NCI-H1105 treated with DMSO at 0.1 percent for 48 hours (cell line): ENCODE results near the gene CDKN2AIP.
"Not testable (repeated sequence)": the region's sequence is repeated elsewhere in the genome, so short reads cannot be mapped to it uniquely, and the experiment has no call there.

Experiments used
- DNase-seq: peaks from one replicate; lab custom pipeline; 2025; lab: John Stamatoyannopoulos, UW

The CDKN2AIP gene

DNA sequence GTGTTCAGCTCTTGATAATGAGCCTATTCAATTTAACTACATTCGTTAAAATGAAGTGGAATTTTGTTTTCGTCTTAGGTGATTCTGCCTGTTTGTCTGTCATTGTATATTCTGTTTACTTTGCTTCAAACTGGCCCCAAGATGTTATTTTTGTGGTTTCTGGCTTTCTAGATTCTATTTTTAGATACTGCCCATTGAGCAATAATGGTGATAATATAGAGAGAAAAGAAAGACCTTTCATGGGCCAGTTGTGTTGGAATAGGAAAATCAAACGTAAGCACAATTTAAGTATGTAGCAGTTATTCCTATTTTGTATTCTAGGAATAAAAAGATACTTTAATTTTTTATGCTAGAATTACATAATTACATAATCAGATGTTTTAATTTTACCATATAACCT, 4.0 kb downstream of the CDKN2AIP start:
- DNase-seq = no peak

DNA sequence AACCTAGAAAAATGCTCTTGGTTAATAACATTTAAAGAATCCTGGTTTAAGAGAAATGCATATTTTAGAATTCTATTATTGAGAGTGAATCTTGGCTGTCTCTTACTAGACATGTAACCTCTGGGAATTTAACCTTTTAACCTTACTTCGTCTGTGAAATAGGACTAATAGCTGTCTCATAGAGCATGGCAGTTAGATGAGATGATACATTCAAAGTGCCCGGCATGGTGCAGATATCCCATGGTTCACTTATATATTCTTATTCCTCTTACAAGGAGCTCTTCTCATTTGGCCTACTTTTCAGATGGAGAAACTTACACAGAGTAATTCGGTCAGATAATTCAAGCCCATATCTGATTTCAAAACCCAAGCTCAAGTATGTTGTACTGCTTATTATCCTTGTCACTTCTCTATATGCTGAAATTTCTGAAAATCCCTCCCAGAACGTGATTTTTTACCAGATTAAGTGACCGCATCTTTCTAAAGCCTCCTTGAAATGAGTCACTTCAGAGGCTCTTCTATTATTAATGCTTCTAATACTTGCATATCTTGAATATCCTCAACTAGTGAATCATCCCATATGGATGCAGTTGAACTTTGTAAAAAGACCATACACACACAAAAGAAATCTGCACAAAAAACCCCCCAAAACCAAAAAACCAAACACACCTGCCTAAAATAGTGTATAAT, 4.9 kb downstream of the CDKN2AIP start:
- DNase-seq = no peak

DNA sequence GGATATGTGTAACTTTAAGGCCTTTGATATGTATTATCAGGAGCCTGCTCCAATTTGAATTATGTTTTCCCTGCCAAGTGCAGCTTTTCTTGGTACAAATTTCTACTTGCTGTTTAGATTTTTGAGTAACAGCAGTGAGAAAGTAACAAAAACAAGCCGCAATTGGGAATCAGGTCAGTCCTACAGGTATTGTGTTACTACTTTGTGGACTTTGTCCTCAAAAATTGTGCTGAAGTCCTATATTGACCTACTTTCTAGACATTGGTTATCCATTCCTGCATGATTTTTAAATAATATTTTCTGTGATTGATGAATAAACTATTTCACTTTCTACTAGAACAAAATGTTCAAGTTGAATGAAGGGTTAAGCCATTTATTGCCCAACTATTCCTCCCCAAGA, 5.7 kb downstream of the CDKN2AIP start:
- no peak for DNase-seq

DNA sequence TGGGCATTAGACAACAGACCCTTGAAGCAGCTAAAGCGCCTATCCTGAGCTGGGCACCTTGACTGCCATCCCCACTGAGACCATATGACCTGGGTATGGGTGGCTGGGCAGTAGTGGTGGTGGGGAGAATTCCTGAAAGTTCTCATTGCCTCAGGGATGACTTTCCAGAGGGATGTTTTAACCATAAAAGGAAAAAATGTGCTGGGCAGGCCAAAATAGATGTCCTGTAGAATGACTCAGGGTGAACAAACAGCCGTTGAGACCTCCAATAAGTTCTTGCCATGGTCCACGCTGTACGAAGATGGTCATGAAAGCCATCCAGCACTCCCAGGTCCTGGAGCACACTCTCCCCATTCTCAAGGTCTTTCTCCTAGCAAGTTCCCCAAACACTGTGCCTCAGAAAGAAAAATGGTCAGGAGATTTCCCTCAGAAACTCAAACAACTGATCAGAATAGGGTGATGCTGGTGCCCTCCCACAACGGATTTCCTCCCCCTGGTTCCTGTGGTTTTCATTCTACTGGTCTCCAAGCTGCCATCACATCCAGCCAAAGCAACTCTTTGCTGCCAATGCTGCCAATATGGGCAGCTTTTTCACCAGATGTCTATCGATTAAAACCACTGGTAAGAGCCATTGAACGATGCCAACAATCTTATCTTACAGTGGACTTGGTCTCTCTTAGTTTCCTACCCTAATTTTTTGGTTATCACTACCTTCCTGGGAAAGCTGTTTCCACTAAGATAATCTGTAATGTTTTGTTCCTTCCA, 11.2 kb downstream of the CDKN2AIP start:
- no peak for DNase-seq

DNA sequence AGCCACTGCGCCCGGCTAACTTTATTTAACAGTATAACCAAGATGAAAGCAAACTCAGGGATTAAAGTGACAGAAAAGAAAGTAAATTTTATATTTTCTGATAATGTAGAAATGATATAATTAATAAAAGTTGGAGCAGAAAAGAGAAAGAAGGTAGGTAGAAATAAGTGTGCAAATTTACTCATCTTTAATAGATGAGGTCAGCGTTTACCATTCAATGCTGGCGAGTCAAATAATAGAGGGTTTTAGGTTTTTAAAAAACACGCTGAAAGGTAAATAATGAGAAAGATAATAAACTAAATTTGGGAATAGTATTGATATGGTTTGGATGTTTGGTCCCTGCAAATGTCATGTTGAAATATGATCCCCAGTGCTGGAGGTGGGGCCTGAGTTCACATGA, 13.6 kb downstream of the CDKN2AIP start:
- DNase-seq = no peak

DNA sequence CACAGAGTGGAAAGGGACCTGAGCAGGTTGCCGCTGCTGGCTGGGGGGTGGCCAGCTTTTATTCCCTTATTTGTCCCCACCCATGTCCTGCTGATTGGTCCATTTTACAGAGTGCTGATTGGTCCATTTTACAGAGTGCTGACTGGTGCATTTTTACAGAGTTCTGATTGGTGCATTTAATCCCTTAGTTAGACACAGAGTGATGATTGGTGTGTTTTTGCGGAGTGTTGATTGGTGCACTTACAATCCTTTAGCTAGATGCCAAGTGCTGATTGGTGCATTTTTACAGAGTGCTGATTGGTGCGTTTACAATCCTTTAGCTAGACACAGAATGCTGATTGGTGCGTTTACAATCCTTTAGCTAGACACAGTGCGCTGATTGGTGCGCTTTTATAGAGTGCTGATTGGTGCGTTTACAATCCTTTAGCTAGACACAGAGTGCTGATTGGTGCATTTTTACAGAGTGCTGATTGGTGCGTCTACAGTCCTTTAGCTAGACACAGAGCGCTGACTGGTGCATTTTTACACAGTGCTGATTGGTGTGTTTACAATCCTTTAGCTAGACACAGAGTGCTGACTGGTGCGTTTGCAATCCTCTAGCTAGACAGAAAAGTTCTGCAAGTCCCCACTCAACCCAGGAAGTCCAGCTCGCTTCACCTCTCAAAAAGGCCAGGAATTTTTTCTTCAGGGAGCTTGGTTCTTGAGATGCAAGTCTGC, 19.6 kb downstream of the CDKN2AIP start:
- not testable (repeated sequence) for DNase-seq

DNA sequence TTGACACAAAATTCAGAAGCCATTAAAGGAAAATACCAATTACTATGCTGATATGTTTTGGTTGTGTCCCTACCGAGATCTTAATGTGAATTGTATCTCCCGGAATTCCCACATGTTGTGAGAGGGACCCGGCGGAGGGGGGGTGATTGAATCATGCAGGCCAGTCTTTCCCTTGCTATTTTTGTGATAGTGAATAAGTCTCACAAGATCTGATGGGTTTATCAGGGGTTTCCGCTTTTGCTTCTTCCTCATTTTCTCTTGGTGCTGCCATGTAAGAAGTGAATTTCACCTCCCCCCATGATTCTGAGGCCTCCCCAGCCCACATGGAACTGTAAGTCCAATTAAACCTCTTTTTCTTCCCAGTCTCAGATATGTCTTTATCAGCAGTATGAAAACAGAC, 21.4 kb downstream of the CDKN2AIP start:
- DNase-seq = not testable (repeated sequence)

DNA sequence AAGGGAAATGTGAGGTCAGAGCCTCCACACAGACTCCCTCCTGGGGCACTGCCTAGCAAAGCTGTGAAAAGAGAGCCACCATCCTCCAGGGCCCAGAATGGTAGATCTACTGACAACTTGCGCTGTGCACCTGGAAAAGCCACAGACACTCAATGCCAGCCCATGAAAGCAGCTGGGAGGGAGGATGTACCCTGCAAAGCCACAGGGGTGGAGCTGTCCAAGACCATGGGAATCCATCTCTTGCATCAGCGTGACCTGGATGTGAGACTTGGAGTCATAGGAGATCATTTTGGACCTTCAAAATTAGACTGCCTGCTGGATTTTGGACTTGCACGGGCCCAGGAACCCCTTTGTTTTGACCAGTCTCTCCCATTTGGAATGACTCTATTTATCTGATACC, 22.8 kb downstream of the CDKN2AIP start:
- no peak for DNase-seq

DNA sequence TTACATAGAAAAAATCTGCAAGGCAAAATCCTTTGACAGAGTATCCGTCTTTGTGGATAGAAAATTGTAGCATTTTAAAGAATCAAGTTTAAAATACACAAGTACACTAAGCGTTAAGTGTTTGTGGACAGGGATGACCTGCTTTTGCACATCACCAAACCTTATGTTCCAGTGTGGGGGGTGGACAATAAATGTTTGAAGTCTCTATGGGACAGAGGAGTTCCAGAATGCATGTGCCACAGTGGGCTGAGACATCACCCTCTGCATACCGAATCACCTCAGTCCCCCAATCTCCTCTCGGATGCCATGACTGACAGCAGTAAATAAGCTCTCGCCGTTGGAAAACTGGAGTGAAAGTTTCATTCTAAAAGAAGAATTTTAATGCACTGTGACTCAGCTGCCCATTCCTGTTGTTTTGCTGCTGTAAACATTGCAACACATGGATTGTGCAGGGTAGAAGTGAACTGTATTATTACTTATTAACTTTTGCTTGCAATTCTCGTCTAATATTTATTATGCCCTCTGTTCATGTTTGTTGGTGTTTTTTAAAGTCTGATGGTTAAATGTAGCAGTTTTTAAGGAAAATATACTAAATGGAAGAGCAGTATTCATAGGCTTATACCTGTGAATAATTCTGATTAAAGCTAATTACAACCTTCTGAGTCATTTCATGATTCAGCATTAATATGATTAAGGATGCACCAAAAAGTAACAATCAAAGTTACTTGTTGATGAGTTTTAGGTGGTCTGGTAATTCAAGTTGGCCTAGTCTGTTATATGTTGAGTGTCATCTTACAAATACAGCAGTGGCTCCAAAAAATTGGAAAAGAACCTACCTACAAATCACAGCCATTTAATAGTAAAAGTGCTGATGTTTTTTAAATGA, 24.0 kb downstream of the CDKN2AIP start:
- no peak for DNase-seq

DNA sequence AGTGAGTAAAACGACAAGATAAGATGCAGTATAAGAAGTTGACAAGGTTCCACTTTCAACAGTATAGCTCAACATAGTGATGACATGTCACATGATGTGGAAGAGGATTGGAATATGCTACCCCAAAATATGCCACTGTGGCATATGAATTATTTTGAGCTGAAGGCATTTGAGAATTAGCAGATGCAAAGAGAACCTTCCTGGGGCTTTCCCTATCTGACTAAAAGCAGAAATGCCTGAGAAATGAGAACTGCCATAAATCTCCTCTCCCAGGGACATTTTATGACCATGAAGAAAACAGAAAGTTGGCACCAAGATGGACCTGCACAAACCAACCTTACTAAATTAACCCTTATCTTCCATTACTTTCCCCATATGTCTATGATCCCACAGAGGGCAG, 24.8 kb downstream of the CDKN2AIP start:
- no peak for DNase-seq

DNA sequence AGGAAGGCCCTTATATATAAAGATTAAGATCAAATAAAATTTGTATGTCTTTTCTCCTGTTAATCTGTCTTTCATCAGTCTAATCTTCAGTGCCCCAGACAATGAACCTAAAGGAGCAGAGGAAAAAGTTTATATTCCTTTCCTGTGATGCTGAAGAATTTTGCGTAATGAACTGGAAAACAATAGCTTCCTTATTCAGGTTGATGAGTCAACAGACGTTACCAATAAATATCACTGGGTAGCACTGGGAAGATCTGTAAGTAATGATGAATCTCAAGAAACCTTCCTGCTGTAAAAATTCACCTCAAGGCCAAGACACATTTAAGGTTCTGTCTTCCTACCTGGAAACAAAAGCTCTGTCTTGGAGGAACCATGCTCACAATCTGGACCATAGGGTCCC, 25.5 kb downstream of the CDKN2AIP start:
- no peak for DNase-seq

DNA sequence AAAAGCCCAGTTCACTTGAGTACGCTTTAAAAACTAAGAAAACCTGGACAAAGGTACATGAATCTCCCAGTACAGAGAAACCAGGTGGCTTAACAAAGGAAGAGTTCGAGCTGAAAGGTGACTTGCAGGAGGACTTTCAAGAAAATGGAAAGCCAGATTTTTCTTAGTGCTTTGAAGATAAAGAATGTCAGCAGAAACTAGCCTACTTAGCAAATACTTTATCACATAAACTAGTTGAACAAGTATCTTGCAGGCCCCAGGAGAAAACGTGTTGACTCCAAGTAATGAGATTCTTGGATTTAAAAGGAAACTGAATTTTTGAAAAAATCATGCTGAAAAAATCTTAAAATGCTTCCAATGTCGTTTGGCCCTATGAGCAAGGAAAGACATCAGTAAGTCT, 26.4 kb downstream of the CDKN2AIP start:
- no peak for DNase-seq

DNA sequence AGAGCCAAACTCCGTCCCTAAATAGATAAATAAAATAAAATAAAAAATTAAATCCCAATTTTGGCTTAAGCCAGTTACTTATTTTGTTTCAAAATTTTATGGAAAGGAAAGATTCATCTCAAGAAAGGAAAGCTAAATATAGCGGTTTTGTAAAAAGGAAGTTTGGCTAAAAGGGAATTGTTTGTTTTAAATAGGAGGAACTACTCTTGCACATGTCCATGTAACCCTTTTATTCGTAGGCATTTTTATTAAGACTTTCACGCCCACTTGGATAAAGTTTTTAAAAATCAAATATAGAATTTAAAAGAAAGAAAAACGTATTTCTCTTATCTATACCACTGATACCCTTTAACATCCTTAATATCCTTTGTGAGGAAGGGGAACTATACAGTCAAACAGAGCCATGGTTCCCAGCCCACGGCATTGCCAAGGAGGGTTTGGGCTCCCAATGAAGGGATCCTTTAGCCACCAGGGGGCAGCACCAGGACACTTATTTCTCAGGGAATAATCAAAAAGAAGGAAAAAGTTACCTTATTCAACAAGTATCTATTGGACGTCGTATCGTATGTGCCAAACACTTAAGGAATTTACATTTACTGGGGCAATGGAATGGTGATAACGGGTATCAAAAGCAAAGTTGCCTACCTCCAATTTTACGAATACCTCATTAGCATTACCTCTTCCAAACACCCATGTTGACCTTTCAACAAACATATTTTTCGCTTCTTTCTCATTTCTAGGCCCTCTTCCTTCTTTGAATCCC, 27.7 kb downstream of the CDKN2AIP start:
- DNase-seq = peak; percentile 50

DNA sequence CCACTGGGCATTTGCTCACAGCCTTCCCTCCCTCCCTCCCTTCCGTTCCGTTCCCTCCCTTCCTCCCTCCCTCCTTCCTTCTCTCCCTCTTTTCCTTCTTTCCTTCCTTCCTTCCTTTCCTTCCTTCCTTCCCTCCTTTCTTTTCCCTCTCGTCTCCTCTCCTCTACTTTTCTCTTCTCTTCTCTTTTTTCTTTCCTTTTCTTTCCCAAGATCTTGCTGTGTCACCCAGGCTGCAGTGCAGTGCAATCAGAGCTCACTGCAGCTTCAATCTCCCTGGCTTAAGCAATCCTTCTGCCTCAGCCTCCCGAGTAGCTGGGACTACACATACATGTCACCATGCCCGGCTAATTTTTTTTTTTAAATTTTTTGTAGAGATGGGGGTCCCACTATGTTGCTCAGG, 33.7 kb downstream of the CDKN2AIP start:
- DNase-seq = no peak

DNA sequence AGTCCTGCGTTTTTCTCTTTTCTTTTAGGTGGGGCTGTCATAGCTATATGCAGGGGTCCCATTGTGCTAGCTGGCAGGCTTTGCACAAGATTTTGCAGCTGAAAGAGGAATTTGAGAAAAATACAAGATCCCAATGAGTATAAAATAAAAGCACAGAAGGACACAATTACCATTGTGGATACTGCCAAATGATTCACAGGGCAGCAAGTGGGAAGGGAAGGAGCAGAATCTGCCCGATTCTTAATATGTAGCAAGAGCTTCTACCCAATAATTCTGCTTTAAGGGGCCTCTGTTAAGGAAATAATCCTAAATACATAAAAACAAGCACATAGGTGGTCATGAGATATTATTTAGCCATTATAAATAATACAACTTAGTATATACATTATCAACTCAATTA, 34.5 kb downstream of the CDKN2AIP start:
- no peak for DNase-seq

DNA sequence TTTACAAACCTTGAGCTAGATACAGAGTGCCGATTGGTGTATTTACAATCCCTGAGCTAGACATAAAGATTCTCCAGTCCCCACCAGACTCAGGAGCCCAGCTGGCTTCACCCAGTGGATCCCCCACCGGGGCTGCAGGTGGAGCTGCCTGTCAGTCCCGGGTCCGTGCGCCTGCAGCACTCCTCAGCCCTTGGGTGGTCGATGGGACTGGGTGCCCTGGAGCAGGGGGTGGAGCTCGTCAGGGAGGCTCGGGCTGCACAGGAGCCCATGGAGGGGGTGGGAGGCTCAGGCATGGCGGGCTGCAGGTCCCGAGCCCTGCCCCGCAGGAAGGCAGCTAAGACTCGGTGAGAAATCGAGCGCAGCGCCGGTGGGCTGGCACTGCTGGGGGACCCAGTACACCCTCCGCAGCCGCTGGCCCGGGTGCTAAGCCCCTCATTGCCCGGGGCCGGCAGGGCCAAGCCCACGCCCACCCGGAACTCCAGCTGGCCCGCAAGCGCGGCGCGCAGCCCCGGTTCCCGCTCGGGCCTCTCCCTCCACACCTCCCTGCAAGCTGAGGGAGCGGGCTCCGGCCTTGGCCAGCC, 38.2 kb downstream of the CDKN2AIP start:
- not testable (repeated sequence) for DNase-seq

DNA sequence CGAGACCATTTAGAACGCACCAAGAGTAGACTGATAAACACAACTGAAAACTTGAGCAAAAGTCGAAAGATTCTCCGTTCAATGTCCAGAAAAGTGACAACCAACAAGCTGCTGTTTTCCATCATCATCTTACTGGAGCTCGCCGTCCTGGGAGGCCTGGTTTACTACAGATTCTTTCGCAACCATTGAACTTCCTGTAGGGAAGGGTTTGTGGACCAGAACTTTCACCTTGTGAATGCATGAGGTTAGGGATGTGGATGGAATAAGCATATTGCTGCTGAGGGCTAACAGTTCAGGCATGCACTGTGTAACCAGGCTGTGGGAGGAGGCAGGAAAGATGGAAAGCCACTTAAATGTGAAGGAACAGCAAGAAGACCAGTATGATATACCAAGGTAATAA, 39.6 kb downstream of the CDKN2AIP start:
- DNase-seq = no peak

DNA sequence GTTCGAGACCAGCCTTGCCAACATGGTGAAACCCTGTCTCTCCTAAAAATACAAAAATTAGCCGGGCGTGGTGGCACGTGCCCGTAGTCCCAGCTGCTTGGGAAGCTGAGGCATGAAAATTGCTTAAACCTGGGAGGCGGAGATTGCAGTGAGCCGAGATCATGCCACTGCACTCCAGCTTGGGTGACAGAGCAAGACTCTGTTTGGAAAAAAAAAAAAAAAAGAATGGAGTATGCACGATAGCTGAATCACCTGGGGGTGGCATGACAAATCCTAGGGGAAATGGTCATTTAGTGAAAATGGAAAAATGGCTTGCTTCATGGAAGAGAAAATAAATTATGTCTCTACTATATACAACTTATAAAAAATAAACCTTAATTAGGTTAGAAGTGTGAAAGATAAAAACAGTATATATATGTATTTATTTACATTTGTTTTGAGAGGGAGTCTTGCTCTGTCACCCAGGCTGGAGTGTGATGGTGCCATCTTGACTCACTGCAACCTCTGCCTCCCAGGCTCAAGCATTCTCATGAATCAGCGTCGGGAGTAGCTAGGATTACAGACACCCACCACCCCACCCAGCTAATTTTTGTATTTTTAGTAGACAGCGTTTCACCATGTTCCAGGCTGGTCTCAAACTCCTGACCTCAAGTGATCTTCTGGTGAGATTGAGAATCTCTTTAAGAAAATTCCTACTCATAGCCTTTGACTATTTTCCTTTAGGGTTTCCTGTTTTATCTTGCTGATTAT, 41.1 kb downstream of the CDKN2AIP start:
- DNase-seq = no peak

DNA sequence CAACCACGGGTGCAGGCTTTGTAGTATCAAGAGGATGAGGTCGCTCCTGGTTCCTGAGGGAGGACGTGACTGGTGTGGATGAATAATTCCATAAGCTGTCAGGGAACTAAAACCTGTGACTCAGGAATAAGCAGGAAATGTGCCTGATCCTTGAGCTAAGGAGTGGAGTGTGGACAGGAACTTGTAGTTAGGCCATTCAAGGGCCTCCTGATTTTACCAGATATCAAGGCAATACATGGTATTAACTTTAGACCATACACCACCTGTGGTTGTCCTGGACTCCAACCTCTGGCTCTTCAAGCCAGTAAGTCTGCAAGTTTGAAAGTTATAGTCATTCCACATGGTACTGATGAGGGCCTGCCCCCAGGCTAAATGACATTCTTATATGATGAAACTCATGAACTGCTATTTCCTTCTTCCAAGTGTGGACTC, 48.4 kb downstream of the CDKN2AIP start:
- no peak for DNase-seq

DNA sequence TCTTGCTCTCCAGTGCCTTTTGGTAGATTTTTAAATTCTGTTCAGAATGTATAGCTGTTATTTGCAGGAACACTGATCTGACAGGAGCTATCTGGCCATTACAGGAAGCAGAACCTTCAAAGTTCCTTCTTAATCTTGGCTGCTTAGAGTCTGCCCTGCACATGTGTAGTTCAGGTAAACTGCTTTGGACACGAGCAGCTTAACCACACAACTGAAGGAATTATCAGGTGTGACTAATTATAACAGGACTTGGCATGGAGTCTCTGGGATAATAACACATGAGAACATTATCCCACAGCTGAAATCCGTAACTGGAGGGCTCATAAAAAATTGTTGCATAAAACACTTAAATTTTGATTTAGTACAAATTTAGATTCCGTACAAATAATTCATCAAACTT, 48.8 kb downstream of the CDKN2AIP start:
- no peak for DNase-seq
